Subcutaneous adipose tissue (tissue), 4 donors: ENCODE data around the gene MYO3B. TPM values are rescaled to one million over a fixed set of nuclear protein-coding genes. Genes with fewer than 3 reads are reported as not detected.

Experiments
- total RNA-seq, 4 donors: library from RNA; depleted of rRNA; stranded (reverse); fragments of >200 nt; gene quantifications; one replicate each; pipeline ENCODE4 v1.1.0, GENCODE V29; 2016
- TF ChIP-seq, protein P1 (sequence below): fragments of 450-650 bp; IDR thresholded peaks from one replicate; pipeline ENCODE4 v1.5.1; 2016; ENCODE audit warnings: low read depth, mild to moderate bottlenecking, control low read depth, antibody characterized with exemption, moderate library complexity

Gene MYO3B
- total RNA-seq, 4 donors from 2014 or later = 0.17 TPM; not detected in 3

DNA sequence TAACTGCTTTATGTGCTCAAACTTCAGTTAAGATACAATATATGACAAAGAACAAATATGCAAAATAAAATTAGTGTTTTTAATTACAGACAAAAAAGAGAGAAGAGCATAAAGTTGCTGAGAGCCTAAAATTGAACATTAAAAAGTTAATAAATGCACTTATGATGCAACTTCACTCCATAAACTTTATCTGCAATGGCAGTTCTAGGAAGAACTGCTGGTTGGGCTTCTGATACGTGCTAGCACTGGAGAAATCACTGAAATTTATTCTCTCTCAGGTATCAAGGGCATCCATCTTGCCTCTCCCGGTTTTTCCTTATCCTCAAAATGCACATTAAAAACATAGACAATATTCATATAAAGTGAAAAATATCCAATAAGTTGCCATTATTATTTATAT, 35.7 kb downstream of the MYO3B start:
- TF ChIP-seq, protein P1, sequence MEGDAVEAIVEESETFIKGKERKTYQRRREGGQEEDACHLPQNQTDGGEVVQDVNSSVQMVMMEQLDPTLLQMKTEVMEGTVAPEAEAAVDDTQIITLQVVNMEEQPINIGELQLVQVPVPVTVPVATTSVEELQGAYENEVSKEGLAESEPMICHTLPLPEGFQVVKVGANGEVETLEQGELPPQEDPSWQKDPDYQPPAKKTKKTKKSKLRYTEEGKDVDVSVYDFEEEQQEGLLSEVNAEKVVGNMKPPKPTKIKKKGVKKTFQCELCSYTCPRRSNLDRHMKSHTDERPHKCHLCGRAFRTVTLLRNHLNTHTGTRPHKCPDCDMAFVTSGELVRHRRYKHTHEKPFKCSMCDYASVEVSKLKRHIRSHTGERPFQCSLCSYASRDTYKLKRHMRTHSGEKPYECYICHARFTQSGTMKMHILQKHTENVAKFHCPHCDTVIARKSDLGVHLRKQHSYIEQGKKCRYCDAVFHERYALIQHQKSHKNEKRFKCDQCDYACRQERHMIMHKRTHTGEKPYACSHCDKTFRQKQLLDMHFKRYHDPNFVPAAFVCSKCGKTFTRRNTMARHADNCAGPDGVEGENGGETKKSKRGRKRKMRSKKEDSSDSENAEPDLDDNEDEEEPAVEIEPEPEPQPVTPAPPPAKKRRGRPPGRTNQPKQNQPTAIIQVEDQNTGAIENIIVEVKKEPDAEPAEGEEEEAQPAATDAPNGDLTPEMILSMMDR = no peak

DNA sequence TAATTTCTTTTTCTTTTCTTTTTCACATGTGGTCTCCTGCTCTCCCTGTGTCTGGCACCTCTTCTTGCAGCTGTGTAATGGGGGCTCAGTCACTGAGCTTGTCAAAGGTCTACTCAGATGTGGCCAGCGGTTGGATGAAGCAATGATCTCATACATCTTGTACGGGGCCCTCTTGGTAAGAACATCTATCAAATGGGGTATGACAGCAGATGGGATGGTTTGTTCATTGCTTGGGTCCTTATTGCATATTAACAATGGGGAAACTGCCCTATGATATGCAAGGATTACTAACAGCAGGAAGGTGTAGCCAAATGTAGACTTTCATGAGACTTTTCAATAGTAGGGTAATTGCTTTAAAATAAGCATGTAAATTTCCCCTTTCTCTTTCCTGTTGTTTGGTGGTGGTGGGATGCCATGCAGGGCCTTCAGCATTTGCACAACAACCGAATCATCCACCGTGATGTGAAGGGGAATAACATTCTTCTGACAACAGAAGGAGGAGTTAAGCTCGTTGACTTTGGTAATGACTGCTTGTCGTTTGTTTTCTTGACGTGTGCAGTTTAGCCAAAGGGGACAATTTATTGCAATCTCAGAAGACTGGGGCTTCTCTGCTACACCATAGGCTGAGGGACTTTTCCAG, 36.5 kb downstream of the MYO3B start:
- TF ChIP-seq, protein P1 = no peak

DNA sequence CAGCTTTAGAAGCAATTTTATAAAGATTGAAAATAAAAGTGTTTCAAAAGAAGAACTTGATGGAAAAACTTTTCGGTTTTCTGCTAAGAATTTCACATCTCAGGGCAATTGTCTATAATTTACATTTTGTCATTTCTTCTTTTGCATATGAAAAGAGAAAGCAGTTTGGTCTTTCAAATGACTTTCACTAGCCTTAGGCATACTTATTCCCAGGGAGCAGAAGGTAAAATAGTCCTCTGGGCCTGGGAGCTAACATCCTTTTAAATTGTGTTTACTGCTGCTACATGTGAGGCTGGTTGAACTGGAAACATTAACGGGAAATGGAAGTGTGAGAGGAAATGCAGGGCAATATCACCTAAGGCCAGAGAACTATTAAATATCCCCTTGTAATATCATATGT, 37.1 kb downstream of the MYO3B start:
- TF ChIP-seq, protein P1 = no peak

DNA sequence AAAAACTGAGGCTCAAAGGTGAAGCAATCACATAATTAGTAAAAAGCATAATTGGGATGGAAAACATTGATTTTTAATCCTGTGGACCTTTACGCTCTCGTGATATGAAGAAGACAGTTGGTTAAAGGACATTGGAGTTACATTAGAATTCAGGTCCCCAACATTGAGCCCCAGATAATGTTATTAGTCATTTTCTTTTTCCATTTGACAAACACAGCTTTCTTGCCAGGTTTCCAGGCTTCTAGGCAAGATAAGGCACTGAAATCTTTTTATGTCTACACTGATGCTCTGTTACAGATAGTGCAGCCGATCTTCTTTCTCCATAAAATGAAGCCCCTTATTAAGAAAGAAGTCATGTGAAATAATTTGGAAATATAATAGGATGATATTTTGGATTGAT, 38.5 kb downstream of the MYO3B start:
- TF ChIP-seq, protein P1 = no peak

DNA sequence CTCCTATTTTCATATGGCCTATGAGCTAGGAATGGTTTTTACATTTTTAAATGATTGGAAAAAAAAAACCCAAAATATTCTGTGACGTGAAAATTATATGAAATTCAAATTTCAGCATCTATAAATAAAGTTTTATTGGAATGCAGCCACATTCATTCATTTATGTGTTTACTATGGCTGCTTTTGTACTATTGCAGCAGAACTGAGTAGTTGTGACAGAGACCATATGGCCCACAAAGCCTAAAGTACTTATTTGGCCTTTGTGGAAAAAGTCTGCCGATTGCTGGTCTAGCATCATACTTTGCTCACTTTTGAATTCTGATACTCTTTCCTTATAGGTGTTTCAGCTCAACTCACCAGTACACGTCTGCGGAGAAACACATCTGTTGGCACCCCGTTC, 39.0 kb downstream of the MYO3B start:
- TF ChIP-seq, protein P1 = no peak

DNA sequence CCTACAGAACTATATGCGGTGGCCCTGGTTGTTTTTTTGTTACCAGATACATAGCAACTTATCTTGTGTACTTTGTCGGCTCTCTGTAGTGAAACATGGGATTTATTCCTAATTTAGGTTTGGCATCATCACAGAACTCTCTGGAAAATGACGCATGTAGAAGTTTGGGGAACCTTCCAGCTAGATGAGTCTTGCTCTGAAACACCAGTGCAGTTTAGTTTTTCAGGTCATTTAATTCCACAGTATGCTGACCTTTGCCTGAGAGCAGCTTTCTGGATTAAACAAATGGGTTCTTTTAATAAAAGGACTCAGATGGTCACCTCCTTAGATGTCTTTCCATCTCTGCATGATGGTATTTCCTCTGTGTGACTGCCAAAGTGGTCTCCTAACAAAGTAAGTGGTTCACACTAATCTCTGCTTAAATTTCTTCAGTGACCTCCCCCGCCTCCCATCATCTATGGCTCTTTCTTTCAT, 39.9 kb downstream of the MYO3B start:
- TF ChIP-seq, protein P1 = no peak

DNA sequence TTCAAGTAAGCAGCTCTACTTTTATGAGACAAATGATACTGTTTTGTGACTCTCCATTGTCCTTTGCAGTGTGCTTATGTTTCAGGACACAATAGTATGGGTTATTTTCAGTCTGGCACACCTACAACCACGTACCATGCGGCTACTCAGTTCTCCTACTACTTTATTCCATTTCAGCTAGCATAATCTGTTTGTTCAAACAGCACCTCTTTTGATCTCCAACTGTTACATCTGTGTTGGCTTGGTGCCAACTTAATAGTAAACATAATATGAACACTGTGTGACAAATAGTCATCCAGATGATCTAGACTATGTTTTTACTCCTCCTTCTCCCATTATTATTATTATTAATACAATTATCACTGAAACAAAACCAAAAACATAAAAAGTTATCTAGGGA, 40.5 kb downstream of the MYO3B start:
- TF ChIP-seq, protein P1 = no peak
